Measurements from ENCODE around the gene PTPRT.
"Not testable (repeated sequence)": the region's sequence is repeated elsewhere in the genome, so short reads cannot be mapped to it uniquely, and the experiment has no call there.

PTPRT gene

GRCh38 chr20:42276718-42277602, 912.7 kb downstream of the PTPRT start:
- intact Hi-C loops (cut with DNase I), result no loop called here
- DNase-seq, result peak; percentile 15 to 93 (median 57)

GRCh38 chr20:42274986-42275385, 914.7 kb downstream of the PTPRT start:
- DNase-seq, result no peak
- intact Hi-C loops (cut with DNase I), result no loop called here

GRCh38 chr20:42272516-42272915, 917.2 kb downstream of the PTPRT start:
- no peak for DNase-seq
- intact Hi-C loops (cut with DNase I), result no loop called here

GRCh38 chr20:42270539-42270938, 919.2 kb downstream of the PTPRT start:
- no peak for DNase-seq
- intact Hi-C loops (cut with DNase I), result no loop called here

GRCh38 chr20:42267793-42268384, 921.8 kb downstream of the PTPRT start:
- intact Hi-C loops (cut with DNase I), result no loop called here
- peak in 2 of 10 donors; percentile 18 to 35 for DNase-seq

GRCh38 chr20:42261766-42262270, 927.9 kb downstream of the PTPRT start:
- intact Hi-C loops (cut with DNase I), result no loop called here
- DNase-seq, result no peak

GRCh38 chr20:42260184-42260583, 929.5 kb downstream of the PTPRT start:
- no peak for DNase-seq
- intact Hi-C loops (cut with DNase I), result no loop called here

GRCh38 chr20:42259389-42259788, 930.3 kb downstream of the PTPRT start:
- intact Hi-C loops (cut with DNase I), result no loop called here
- DNase-seq, result no peak

GRCh38 chr20:42258564-42259302, 931.0 kb downstream of the PTPRT start:
- DNase-seq, result no peak
- intact Hi-C loops (cut with DNase I), result no loop called here

GRCh38 chr20:42255821-42256220, 933.9 kb downstream of the PTPRT start:
- DNase-seq, result no peak
- intact Hi-C loops (cut with DNase I), result no loop called here

- DNase-seq, result no peak
- intact Hi-C loops (cut with DNase I), result no loop called here
Measured at GRCh38 chr20:42254673-42255072, 935.0 kb downstream of the PTPRT start.

- intact Hi-C loops (cut with DNase I), result no loop called here
- DNase-seq, result no peak
Measured at GRCh38 chr20:42252116-42252515, 937.6 kb downstream of the PTPRT start.

GRCh38 chr20:42218621-42219374, 970.9 kb downstream of the PTPRT start:
- DNase-seq, result no peak
- intact Hi-C loops (cut with DNase I), result no loop called here

- intact Hi-C loops (cut with DNase I), result no loop called here
- DNase-seq, result no peak
Measured at GRCh38 chr20:42214074-42214473, 975.6 kb downstream of the PTPRT start.

GRCh38 chr20:42212391-42212790, 977.3 kb downstream of the PTPRT start:
- no peak for DNase-seq
- intact Hi-C loops (cut with DNase I), result no loop called here

- intact Hi-C loops (cut with DNase I); DNase-seq: not testable (repeated sequence)
Measured at GRCh38 chr20:42206557-42206956, 983.1 kb downstream of the PTPRT start.

GRCh38 chr20:42204109-42204660, 985.5 kb downstream of the PTPRT start:
- intact Hi-C loops (cut with DNase I), result loop anchor here (1.0 to 2.0 kb wide), 2 partner anchors 327 to 983 kb away; no protein-coding TSS in a partner anchor
- peak in 5 of 10 donors; percentile 20 to 69 (median 41) for DNase-seq

GRCh38 chr20:42197599-42197998, 992.1 kb downstream of the PTPRT start:
- no peak for DNase-seq
- intact Hi-C loops (cut with DNase I), result no loop called here

GRCh38 chr20:42193119-42193518, 996.6 kb downstream of the PTPRT start:
- intact Hi-C loops (cut with DNase I), result no loop called here
- peak in 1 of 10 donors; percentile 12 for DNase-seq

- no peak for DNase-seq
- intact Hi-C loops (cut with DNase I), result no loop called here
Measured at GRCh38 chr20:42192321-42192720, 997.4 kb downstream of the PTPRT start.
